Psoas muscle (tissue), 8 donors: Measurements from ENCODE around the gene AGPAT4. TPM values are rescaled to one million over a fixed set of nuclear protein-coding genes. Genes with fewer than 3 reads are reported as not detected.

Source experiments
- ATAC-seq, 4 donors: fragments of 200-7000 bp; cut with Tn5 transposase; one replicate each; pipeline ENCODE4 v1.9.1; 2020; ENCODE audit warnings: moderate library complexity in 3 of 4, mild to moderate bottlenecking in 2 of 4
- DNase-seq, 2 donors: peaks; one replicate each; pipeline ENCODE4 v3.0.0-alpha.2; 2020
- H3K27ac ChIP-seq: fragments of 200-600 bp; one replicate; pipeline ENCODE4 v1.8.0; 2022
- H3K27me3 ChIP-seq, 3 donors: fragments of 200-600 bp in 1 of 3; one replicate each; pipeline versions ENCODE4 v1.6.1 to v1.8.0; 2013 to 2022; ENCODE audit warnings: low read length in 2 of 3, mild to moderate bottlenecking in 2 of 3, moderate library complexity in 1 of 3; ENCODE audit not compliant: insufficient read depth in 3 of 3
- H3K36me3 ChIP-seq, 2 donors: fragments of 200-600 bp in 1 of 2; one replicate each; pipeline versions ENCODE4 v1.6.1 to v1.8.0; 2013 to 2022; ENCODE audit warnings: low read depth in 1 of 2, mild to moderate bottlenecking in 1 of 2, moderate library complexity in 1 of 2; ENCODE audit not compliant: insufficient read depth in 1 of 2
- H3K4me1 ChIP-seq: fragments of 200-600 bp; one replicate; pipeline ENCODE4 v1.8.0; 2022
- H3K4me3 ChIP-seq: fragments of 200-600 bp; one replicate; pipeline ENCODE4 v1.8.0; 2022; ENCODE audit warnings: mild to moderate bottlenecking
- H3K9me3 ChIP-seq: fragments of 200-600 bp; one replicate; pipeline ENCODE4 v1.8.0; 2022
- CTCF ChIP-seq: fragments of 200-600 bp; IDR thresholded peaks from one replicate; pipeline ENCODE4 v1.8.0; 2022; ENCODE audit warnings: antibody characterized with exemption
- WGBS, 3 donors: extraction: QIAGEN DNeasy Blood & Tissue Kit; methylation state at CpG; one replicate each; pipeline versions ENCODE4 v1.1.6 to v1.1.7; 2013; 5-methylcytosine and 5-hydroxymethylcytosine counted together
- intact Hi-C, 2 donors: fragments of 100-400 bp; cut with DNase I; formaldehyde crosslinking; loops; one replicate each; pipeline versions ENCODE4 v1.11.0 to v1.14.2; 2022
- polyA plus RNA-seq, 3 donors: library from polyadenylated mRNA; stranded (reverse); fragments of 200-250 nt; gene quantifications; one replicate each; pipeline ENCODE4 v1.2.3, GENCODE V29; 2013
- total RNA-seq, 4 donors: library from RNA; stranded (reverse); fragmentation: NEBNext Ultra II Directional in 2 of 4; extraction: Animal tissue kit (Norgen Biotek cat#: 25700) in 2 of 4; gene quantifications; one replicate each; pipeline versions ENCODE4 v1.2.1 to v1.2.4, GENCODE V29; 2021 to 2023
- donor health status: healthy with polysubstance abuse.
- donor health status: DM: no; HTN: no; CAD: no; lungs with moderate emphysema.
- donor health status: Bipolar disorder and iron deficiency.
- donor health status: healthy.
- donor health status: DM: yes; HTN: yes; CAD: no.
- donor health status: DM: no; HTN: no; CAD: no.
- donor health status: DM: no; HTN: no; CAD: no.
- donor health status: DM: yes; HTN: yes; CAD: no.

AGPAT4 gene
- total and polyA plus RNA-seq, 7 donors = 0.18 to 1.7 (median 0.59) TPM

DNA sequence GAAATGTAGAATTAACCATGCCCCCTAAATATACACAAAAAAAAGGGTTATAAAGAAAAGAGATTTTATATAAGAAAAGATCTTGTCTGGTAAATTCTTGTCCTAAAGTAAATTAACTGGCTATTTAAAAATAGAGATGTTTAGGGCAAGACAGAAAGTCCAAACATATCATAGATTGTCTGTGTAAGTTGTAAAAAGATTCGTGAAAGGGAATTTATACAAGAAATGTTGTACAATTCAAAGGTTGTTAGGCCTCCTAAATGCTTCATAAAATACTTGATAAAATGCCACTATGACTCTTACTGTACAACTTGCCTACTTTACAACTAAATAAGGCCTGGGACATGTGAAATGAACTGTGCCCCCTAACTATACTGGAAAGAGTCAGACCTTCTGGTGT, 21.9 kb upstream of the AGPAT4 start:
- Histone ChIP-seq H3K9me3 (no peaks in the 10 kb centered on the region), H3K27me3 (no peaks in the 10 kb centered on the region), H3K36me3 (no peaks in the 10 kb centered on the region), H3K4me1 (no peaks in the 10 kb centered on the region), H3K4me3 (no peak overlapping the region), H3K27ac (no peak overlapping the region)
- TF ChIP-seq CTCF = no peak
- intact Hi-C loops = no loop called here
- DNase-seq = no peak
- 92 to 100% (median 94%) methylated on average over 1 of the region's 1 CpG for WGBS, 3 donors
- no peak for ATAC-seq

- Histone ChIP-seq H3K36me3 (no peaks in the 10 kb centered on the region), H3K27me3 (no peaks in the 10 kb centered on the region), H3K9me3 (no peaks in the 10 kb centered on the region), H3K27ac (no peak overlapping the region), H3K4me3 (no peak overlapping the region), H3K4me1 (no peaks in the 10 kb centered on the region)
- ATAC-seq = no peak
- 77 to 88% (median 83%) methylated on average over 10 of the region's 10 CpGs for WGBS, 3 donors
- intact Hi-C loops = no loop called here
- no peak for TF ChIP-seq CTCF
- no peak for DNase-seq
Measured at GRCh38 chr6:161292650-161293281, 18.9 kb upstream of the AGPAT4 start.

GRCh38 chr6:161292145-161292544, 18.3 kb upstream of the AGPAT4 start:
- intact Hi-C loops = no loop called here
- no peak for DNase-seq
- TF ChIP-seq CTCF = no peak
- Histone ChIP-seq H3K4me3 (no peak overlapping the region), H3K27me3 (no peaks in the 10 kb centered on the region), H3K27ac (no peak overlapping the region), H3K4me1 (no peaks in the 10 kb centered on the region), H3K9me3 (no peaks in the 10 kb centered on the region), H3K36me3 (no peaks in the 10 kb centered on the region)
- no peak for ATAC-seq
- WGBS, 3 donors = 74 to 83% (median 80%) methylated on average over 6 of the region's 6 CpGs

GRCh38 chr6:161290751-161291150, 16.9 kb upstream of the AGPAT4 start:
- ATAC-seq (no peak), DNase-seq (no peak)
- WGBS, 3 donors = 68 to 72% (median 70%) methylated on average over 3 of the region's 3 CpGs
- no peak for TF ChIP-seq CTCF
- intact Hi-C loops = no loop called here
- Histone ChIP-seq H3K9me3 (no peaks in the 10 kb centered on the region), H3K27ac (no peak overlapping the region), H3K4me3 (no peak overlapping the region), H3K27me3 (no peaks in the 10 kb centered on the region), H3K36me3 (no peaks in the 10 kb centered on the region), H3K4me1 (no peaks in the 10 kb centered on the region)

DNA sequence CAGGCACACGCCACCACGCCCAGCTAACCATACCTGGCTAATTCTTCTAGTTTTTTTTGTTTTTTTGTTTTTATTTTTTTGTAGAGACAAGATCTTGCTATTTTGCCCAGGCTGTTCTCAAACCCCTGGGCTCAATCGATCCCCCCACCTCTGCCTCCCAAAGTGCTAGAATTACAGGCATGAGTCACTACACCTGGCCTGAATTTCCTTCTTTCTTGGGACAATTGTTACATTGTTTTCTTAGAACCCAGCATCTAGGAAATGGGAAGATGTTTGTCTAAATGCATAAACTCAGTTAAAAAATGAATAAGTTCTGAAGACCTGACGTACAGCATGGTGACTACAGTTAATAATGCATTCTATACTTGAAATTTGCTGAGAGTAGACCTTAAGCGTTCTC, 10.8 kb upstream of the AGPAT4 start:
- Histone ChIP-seq H3K36me3 (no peaks in the 10 kb centered on the region), H3K4me3 (no peak overlapping the region), H3K9me3 (no peaks in the 10 kb centered on the region), H3K27me3 (no peaks in the 10 kb centered on the region), H3K27ac (no peak overlapping the region), H3K4me1 (no peaks in the 10 kb centered on the region)
- intact Hi-C loops = no loop called here
- no peak for DNase-seq
- no peak for TF ChIP-seq CTCF
- 85 to 90% (median 88%) methylated on average over 5 of the region's 5 CpGs for WGBS, 3 donors
- no peak for ATAC-seq
